Keratinocyte (primary cell): ENCODE measurements around the gene COMMD3.

ENCODE experiments used
- CTCF ChIP-seq, 3 experiments: IDR thresholded peaks in 1 of 3; conservative IDR thresholded peaks in 1 of 3; optimal IDR thresholded peaks in 1 of 3; 2 replicates in 2 of 3; 3 replicates in 1 of 3; pipeline versions ENCODE3 to v1.5.1; 2011; ENCODE audit warnings: low read length in 3 of 3, mild to moderate bottlenecking in 3 of 3, moderate library complexity in 2 of 3, control low read depth in 1 of 3, inconsistent platforms in 1 of 3; ENCODE audit not compliant: insufficient read depth in 2 of 3; ENCODE audit errors: extremely low read depth in 1 of 3
- EZH2 ChIP-seq: IDR thresholded peaks from one replicate; pipeline ENCODE4 v1.6.1; 2012; ENCODE audit warnings: inconsistent platforms, mild to moderate bottlenecking, low read length, moderate library complexity

DNA sequence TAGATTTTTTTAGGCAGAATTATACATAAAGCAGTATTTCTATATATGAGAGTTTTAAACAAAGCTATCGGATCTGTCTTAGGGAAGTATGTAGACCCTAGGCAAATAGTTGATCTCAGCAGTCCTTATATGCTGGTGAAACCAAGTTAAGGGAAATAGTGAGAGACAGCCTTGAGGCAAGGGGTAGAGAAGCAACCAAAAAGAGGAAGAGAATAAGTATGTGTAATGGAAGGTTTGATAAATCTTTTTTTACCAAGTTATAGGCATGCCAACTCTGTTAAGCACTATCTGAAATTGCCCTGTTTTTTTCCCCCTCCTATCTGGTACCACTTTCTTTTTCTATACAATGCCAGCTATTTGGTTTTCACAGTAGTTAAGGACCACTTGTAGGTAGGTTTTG is 49.0 kb downstream of the COMMD3 start:
- TF ChIP-seq CTCF (optimal IDR thresholded peaks at IDR 0.05 in 1 of 3, IDR thresholded peaks at IDR 0.05 in 1 of 3, conservative IDR thresholded peaks at IDR 0.05 in 1 of 3; ENCODE audit: extremely low read depth in 1 of 3, insufficient read depth in 2 of 3, low read length in 3 of 3), result no peak
- no peak for TF ChIP-seq EZH2
